ENCODE measurements around the gene OR5K4. TPM values are rescaled to one million over a fixed set of nuclear protein-coding genes. Genes with fewer than 3 reads are reported as not detected.

Gene OR5K4
- total RNA-seq (2022) (not detected in 2 replicates), Bru-seq, nascent RNA (not detected), BruChase-seq, experiment 1, labeled RNA remaining after a 6-hour chase (not detected), BruChase-seq, experiment 2, labeled RNA remaining after a 2-hour chase (not detected)
- long read RNA-seq, result 0 reads

- Mint-ChIP-seq H3K4me3 (ENCODE audit: unreplicated experiment) (no peak within 1 kb of the TSS), H3K36me3 (ENCODE audit: insufficient read depth, unreplicated experiment) (no peaks in the 10 kb centered on the region), H3K9me3 (ENCODE audit: unreplicated experiment) (peaks cover 6% of the 10 kb centered on the region), H3K4me1 (ENCODE audit: insufficient read depth, unreplicated experiment) (no peaks in the 10 kb centered on the region), H3K27ac (ENCODE audit: low read depth, unreplicated experiment) (no peak within 1 kb of the TSS), H3K27me3 (ENCODE audit: insufficient read depth, unreplicated experiment) (no peaks in the 10 kb centered on the region)
- intact Hi-C loops (cut with micrococcal nuclease), result no loop called here
- no TSS peak for BruUV-seq (replicated peaks)
- TF ChIP-seq CTCF (IDR thresholded peaks at IDR 0.05; ENCODE audit: unreplicated experiment), result no peak
- POLR2A ChIA-PET, result no interaction called here
- CTCF ChIA-PET, result no interaction called here
- no peak for DNase-seq (ENCODE audit: unreplicated experiment)
These were observed at the start of gene OR5K4 for GRCh38 chr3:98353554-98353953. Gene OR5K4, plus strand, starts transcription at chr3:98353854. Its CDS starts 0 bp downstream, at chr3:98353854.

GRCh38 chr3:98322101-98322500, 31.6 kb upstream of the OR5K4 start:
- peaks cover 43% of the 10 kb centered on the region for H3K27me3 Mint-ChIP-seq (ENCODE audit: insufficient read depth, unreplicated experiment)
- no peaks in the 10 kb centered on the region for H3K9me3 Mint-ChIP-seq (ENCODE audit: unreplicated experiment)
- CTCF ChIA-PET, result interaction anchor here (0.6 kb wide), 1 partner anchor 282 kb away, joined by 3 read pairs; no protein-coding TSS in a partner anchor
- H3K4me1 Mint-ChIP-seq (ENCODE audit: insufficient read depth, unreplicated experiment), result no peaks in the 10 kb centered on the region
- no peak for TF ChIP-seq CTCF (IDR thresholded peaks at IDR 0.05; ENCODE audit: unreplicated experiment)
- no peaks in the 10 kb centered on the region for H3K36me3 Mint-ChIP-seq (ENCODE audit: insufficient read depth, unreplicated experiment)
- POLR2A ChIA-PET, result no interaction called here
- DNase-seq (ENCODE audit: unreplicated experiment), result no peak
- H3K4me3 Mint-ChIP-seq (ENCODE audit: unreplicated experiment), result no peak overlapping the region
- intact Hi-C loops (cut with micrococcal nuclease), result no loop called here
- no TSS peak for BruUV-seq (replicated peaks)
- no peak overlapping the region for H3K27ac Mint-ChIP-seq (ENCODE audit: low read depth, unreplicated experiment)

- no peak overlapping the region for H3K27ac Mint-ChIP-seq (ENCODE audit: low read depth, unreplicated experiment)
- intact Hi-C loops (cut with micrococcal nuclease), result no loop called here
- no peaks in the 10 kb centered on the region for H3K9me3 Mint-ChIP-seq (ENCODE audit: unreplicated experiment)
These were observed 31.0 kb upstream of the OR5K4 start for GRCh38 chr3:98322686-98323085.

GRCh38 chr3:98323425-98323824, 30.2 kb upstream of the OR5K4 start:
- no peak overlapping the region for H3K4me3 Mint-ChIP-seq (ENCODE audit: unreplicated experiment)
- BruUV-seq (replicated peaks), result no TSS peak
- no peak for DNase-seq (ENCODE audit: unreplicated experiment)
- TF ChIP-seq CTCF (IDR thresholded peaks at IDR 0.05; ENCODE audit: unreplicated experiment), result no peak
- CTCF ChIA-PET, result no interaction called here
- no peaks in the 10 kb centered on the region for H3K36me3 Mint-ChIP-seq (ENCODE audit: insufficient read depth, unreplicated experiment)
- H3K9me3 Mint-ChIP-seq (ENCODE audit: unreplicated experiment), result no peaks in the 10 kb centered on the region
- H3K27ac Mint-ChIP-seq (ENCODE audit: low read depth, unreplicated experiment), result no peak overlapping the region
- H3K27me3 Mint-ChIP-seq (ENCODE audit: insufficient read depth, unreplicated experiment), result peaks cover 56% of the 10 kb centered on the region
- POLR2A ChIA-PET, result no interaction called here
- intact Hi-C loops (cut with micrococcal nuclease), result no loop called here
- no peaks in the 10 kb centered on the region for H3K4me1 Mint-ChIP-seq (ENCODE audit: insufficient read depth, unreplicated experiment)

More at GRCh38 chr3:98322686-98323085, 31.0 kb upstream of the OR5K4 start:
- CTCF ChIA-PET, result interaction anchor here (0.6 kb wide), 1 partner anchor 283 kb away, joined by 3 read pairs; no protein-coding TSS in a partner anchor
- POLR2A ChIA-PET, result no interaction called here
- Mint-ChIP-seq H3K4me3 (ENCODE audit: unreplicated experiment) (no peak overlapping the region), H3K27me3 (ENCODE audit: insufficient read depth, unreplicated experiment) (peaks cover 48% of the 10 kb centered on the region), H3K4me1 (ENCODE audit: insufficient read depth, unreplicated experiment) (no peaks in the 10 kb centered on the region), H3K36me3 (ENCODE audit: insufficient read depth, unreplicated experiment) (no peaks in the 10 kb centered on the region)
- DNase-seq (ENCODE audit: unreplicated experiment), result no peak
- BruUV-seq (replicated peaks), result no TSS peak
- no peak for TF ChIP-seq CTCF (IDR thresholded peaks at IDR 0.05; ENCODE audit: unreplicated experiment)
